ENCODE results near the gene TMEM95.

- TF ChIP-seq CTCF (IDR thresholded peaks at IDR 0.05), result no peak
- TF ChIP-seq POLR2AphosphoS5 (IDR thresholded peaks at IDR 0.05), result no peak
- no peak for TF ChIP-seq POLR2A (IDR thresholded peaks at IDR 0.05)
Measured at GRCh38 chr17:7392696-7393612, 38.0 kb downstream of the TMEM95 start.
